Tongue (tissue), 2 donors: Measurements from ENCODE around the gene MED25. TPM values are rescaled to one million over a fixed set of nuclear protein-coding genes. Genes with fewer than 3 reads are reported as not detected.

ENCODE experiments used
- DNase-seq: peaks from one replicate; pipeline ENCODE4 v3.0.0-alpha.2; 2015
- total RNA-seq: library from RNA; depleted of rRNA; stranded (reverse); fragments of >200 nt; gene quantifications from one replicate; pipeline ENCODE4 v1.2.3, GENCODE V29; 2014

MED25 gene
- total RNA-seq, 1 donor from 2014 or later, result 38.2 TPM

- DNase-seq, result no peak
Observed at GRCh38 chr19:49799271-49799797, 18.8 kb upstream of the MED25 start.

GRCh38 chr19:49799798-49800376, 18.2 kb upstream of the MED25 start:
- no peak for DNase-seq

GRCh38 chr19:49800771-49801170, 17.3 kb upstream of the MED25 start:
- DNase-seq, result no peak

- no peak for DNase-seq
Observed at GRCh38 chr19:49801401-49801888, 16.6 kb upstream of the MED25 start.

DNA sequence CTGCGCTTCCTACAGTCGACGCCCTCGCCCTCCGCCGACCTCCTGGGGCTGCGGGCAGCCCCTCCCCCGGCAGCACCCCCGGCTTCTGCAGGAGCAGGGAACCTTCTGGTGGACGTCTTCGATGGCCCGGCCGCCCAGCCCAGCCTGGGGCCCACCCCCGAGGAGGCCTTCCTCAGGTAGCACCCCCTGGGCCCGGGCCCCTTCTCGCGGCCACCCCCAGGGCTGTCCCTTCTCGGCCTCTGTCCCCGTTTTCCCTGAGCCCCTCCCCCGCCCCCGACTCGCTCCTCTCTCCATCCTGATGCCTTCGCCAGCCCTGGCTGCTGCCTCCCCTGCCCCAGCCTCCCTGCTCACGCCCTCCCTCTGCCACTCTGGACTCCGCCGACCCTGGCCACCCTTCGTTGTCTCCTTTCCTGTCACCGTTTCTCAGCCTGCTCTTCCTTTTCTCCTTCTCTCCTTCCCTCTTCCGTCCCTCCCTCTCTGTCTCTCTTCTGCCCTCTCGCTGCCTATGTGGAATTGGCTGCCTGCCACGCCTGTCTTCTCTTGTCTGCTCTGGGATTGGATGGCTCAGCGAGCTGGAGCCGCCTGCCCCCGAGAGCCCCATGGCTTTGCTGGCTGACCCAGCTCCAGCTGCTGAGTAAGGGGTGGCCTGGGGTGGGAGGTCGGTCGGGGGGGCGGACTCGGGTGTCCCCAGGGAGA, 16.0 kb upstream of the MED25 start:
- DNase-seq, result peak; percentile 97

- no peak for DNase-seq
Observed at GRCh38 chr19:49802836-49803528, 15.1 kb upstream of the MED25 start.

GRCh38 chr19:49803529-49803856, 14.6 kb upstream of the MED25 start:
- no peak for DNase-seq

- no peak for DNase-seq
Observed at GRCh38 chr19:49805822-49806619, 12.1 kb upstream of the MED25 start.

GRCh38 chr19:49806620-49806959, 11.5 kb upstream of the MED25 start:
- DNase-seq, result no peak

DNA sequence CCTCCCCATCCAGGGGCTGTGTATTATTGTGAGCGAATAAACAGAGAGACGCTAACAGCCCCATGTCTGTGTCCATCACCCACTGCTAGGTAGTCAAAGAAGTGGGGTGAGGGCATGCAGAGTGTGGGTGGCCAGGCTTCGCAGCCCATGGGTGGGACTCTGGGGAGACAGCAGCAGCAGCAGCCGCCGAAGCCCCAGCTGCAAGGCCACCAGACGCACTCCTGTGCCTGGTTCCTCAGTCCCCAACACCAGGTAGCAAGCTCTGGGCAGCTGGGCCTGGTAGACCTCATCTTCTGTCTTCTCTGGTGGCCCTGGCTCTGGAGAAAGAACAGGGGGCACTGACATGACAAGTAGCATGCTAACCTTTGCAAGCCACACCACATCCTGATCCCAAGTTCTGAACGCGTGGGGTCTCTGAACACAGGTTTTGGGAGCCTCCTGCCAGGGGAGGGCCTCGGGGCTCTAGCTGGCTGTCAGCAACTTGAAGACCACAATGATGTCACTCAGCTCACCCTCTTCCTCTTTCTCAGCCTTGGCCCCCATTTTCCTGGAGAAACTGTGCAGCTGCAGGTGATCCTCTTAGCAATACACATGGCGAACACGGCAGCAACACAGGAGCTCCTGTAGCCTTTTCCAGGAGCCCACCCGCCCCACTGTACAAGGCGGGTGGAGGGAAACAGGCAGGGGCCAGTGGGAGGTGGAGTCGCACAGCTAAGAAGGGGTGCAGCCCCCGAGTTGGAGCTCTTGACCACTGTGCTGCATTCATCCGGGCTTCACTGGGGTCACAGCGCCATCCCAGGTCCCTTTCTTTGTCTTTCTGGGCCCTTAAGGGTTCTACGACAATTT, 10.8 kb upstream of the MED25 start:
- DNase-seq, result no peak

GRCh38 chr19:49807904-49808675, 10.0 kb upstream of the MED25 start:
- no peak for DNase-seq

GRCh38 chr19:49808711-49809159, 9.4 kb upstream of the MED25 start:
- peak; percentile 96 for DNase-seq

DNA sequence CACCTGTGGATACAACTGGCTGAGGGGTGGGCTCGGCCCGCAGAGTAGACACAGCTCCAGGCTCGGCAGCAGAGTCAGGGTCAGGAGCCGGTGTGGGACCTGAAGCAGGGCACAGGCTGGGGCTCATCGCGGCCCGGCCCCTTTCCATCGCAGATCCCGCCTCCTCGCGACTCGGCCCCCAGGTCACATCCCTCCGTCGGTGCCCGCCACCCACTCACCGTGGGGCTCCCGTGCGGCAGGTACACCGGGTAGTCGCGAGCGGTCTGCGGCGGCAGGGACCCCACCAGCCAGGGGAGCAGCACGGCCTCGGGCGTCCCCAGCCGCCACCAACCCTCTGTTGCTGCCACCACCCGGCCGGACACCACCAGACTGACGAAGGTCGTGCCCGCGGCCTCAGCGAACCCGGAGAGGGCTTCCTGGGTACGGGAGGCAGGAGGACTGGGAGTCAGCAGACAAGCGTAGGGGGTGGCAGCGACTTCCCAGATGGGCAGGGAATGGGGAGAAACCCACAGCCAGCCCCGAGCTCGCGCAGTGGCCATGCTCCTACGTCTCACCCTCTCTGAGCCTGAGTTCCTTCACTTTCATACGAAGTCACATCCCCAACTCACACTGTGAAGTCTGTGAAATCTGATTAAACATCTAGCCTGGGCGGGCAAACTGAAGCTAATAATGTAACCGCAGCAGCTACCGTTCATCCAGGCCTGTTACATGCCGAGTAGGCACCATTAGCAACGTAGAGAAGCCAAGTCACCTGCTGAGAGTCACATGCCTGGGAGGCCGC, 8.7 kb upstream of the MED25 start:
- peak; percentile 37 for DNase-seq

GRCh38 chr19:49809941-49810389, 8.1 kb upstream of the MED25 start:
- DNase-seq, result no peak

- DNase-seq, result no peak
Observed at GRCh38 chr19:49811328-49811727, 6.8 kb upstream of the MED25 start.

DNA sequence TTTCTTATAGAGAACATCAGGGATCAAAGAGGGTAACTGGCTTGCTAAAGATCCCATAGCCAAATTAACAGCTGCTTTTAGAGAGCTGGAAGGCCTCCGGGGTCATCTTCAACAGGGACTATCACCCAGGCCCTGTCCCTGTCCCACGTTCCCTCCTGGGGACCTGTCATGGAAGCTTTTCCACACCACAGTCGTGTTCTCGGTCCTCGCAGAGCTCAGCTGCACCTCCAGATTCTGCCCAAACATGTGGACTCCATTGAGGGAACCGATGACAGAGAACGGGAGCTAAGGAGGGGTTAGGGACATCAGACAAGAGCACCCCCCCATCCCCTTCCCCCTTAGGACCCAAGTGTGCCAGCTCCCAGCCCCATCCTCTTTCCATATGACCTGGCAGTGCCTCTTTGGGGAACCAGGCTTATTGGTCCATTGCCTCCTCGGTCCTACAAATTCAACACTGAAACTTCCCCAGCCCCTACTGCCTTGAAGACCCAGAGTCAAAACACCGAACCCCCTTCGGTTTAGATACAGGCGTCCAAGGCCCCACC, 5.6 kb upstream of the MED25 start:
- DNase-seq, result no peak

- peak; percentile 99 for DNase-seq
Observed at GRCh38 chr19:49812997-49813861, 4.9 kb upstream of the MED25 start, which contains the start of gene FUZ. FUZ (minus strand) TSS chr19:49813292; CDS start chr19:49813106, 186 bp downstream.

- no peak for DNase-seq
Observed at GRCh38 chr19:49814010-49814409, 4.1 kb upstream of the MED25 start.
